OCI-LY7 (cell line): ENCODE results near the gene TMEM212. TPM values are rescaled to one million over a fixed set of nuclear protein-coding genes. Genes with fewer than 3 reads are reported as not detected.
"Not testable (repeated sequence)": the region's sequence is repeated elsewhere in the genome, so short reads cannot be mapped to it uniquely, and the experiment has no call there.

Experiments used
- BruUV-seq: library from RNA; stranded (reverse); fragments of 400-500 nt; replicated peaks from 2 replicates; lab custom pipeline; 2021; lab: Mats Ljungman, UMichigan
- CTCF ChIA-PET: fragments of 300-600 bp; sonication (Branson Sonifier 250); formaldehyde crosslinking; loops from one replicate; lab custom pipeline; 2022; ENCODE audit warnings: antibody characterized with exemption; ENCODE audit not compliant: unreplicated experiment; lab: Charles Lee
- POLR2A ChIA-PET: fragments of 300-600 bp; sonication (Branson Sonifier 250); formaldehyde crosslinking; loops from one replicate; lab custom pipeline; 2022; ENCODE audit warnings: antibody characterized with exemption; lab: Charles Lee
- DNase-seq: peaks from one replicate; pipeline ENCODE4 v3.0.0-alpha.2; 2015; ENCODE audit warnings: low spot score
- H2AFZ ChIP-seq: fragments of 200-600 bp; sonication (generic), shearing (Covaris generic); 2 replicates; pipeline ENCODE4 v1.6.1; 2014; ENCODE audit warnings: mild to moderate bottlenecking, antibody characterized with exemption, low read length, moderate library complexity
- H3K27ac ChIP-seq: fragments of 200-600 bp; sonication (generic); 2 replicates; pipeline ENCODE4 v1.5.1; 2014; ENCODE audit warnings: mixed run types, low read depth, mild to moderate bottlenecking, moderate library complexity, low read length, inconsistent platforms; ENCODE audit not compliant: poor library complexity, severe bottlenecking
- H3K36me3 ChIP-seq: fragments of 200-600 bp; sonication (generic); 2 replicates; pipeline ENCODE4 v1.6.1; 2014; ENCODE audit warnings: mild to moderate bottlenecking, antibody characterized with exemption, low read length, moderate library complexity, mixed read lengths; ENCODE audit not compliant: insufficient read depth
- H3K4me1 ChIP-seq: fragments of 200-600 bp; sonication (generic); 2 replicates; pipeline ENCODE4 v1.5.1; 2014; ENCODE audit warnings: mild to moderate bottlenecking, low read length; ENCODE audit not compliant: insufficient read depth, poor library complexity, severe bottlenecking
- H3K4me2 ChIP-seq: fragments of 200-600 bp; sonication (generic); 2 replicates; pipeline ENCODE4 v1.6.1; 2014; ENCODE audit warnings: mild to moderate bottlenecking, low read length
- H3K4me3 ChIP-seq: fragments of 200-600 bp; sonication (generic); 2 replicates; pipeline ENCODE4 v1.5.1; 2014; ENCODE audit warnings: mild to moderate bottlenecking, low read depth, low read length; ENCODE audit not compliant: poor library complexity, severe bottlenecking
- H3K79me2 ChIP-seq: fragments of 200-600 bp; sonication (generic); 2 replicates; pipeline ENCODE4 v1.6.1; 2016; ENCODE audit warnings: low read depth, mild to moderate bottlenecking, low read length, moderate library complexity, mixed read lengths; ENCODE audit not compliant: insufficient read depth
- H3K9me2 ChIP-seq: fragments of 200-600 bp; sonication (generic); 2 replicates; pipeline ENCODE4 v1.6.1; 2016; ENCODE audit warnings: mild to moderate bottlenecking, low read length, mixed read lengths; ENCODE audit not compliant: insufficient read depth
- H3K9me3 ChIP-seq: fragments of 200-600 bp; sonication (generic); 2 replicates; pipeline ENCODE4 v1.6.1; 2014; ENCODE audit warnings: mild to moderate bottlenecking, mixed run types, low read length, mixed read lengths
- H4K20me1 ChIP-seq: fragments of 200-600 bp; sonication (generic); 2 replicates; pipeline ENCODE4 v1.6.1; 2014; ENCODE audit warnings: mild to moderate bottlenecking, antibody characterized with exemption, low read length, moderate library complexity, mixed read lengths; ENCODE audit not compliant: insufficient read depth
- EZH2phosphoT487 ChIP-seq: fragments of 200-600 bp; sonication (generic); IDR thresholded peaks from 2 replicates; pipeline ENCODE4 v1.6.1; 2018; ENCODE audit warnings: low read depth, borderline replicate concordance, mild to moderate bottlenecking, mixed run types, antibody characterized with exemption, low read length, moderate library complexity, mixed read lengths
- intact Hi-C: fragments of 100-400 bp; cut with micrococcal nuclease; formaldehyde crosslinking; loops from one replicate; pipeline ENCODE4 v1.10.0; 2022; ENCODE audit not compliant: unreplicated experiment
- total RNA-seq, 2 experiments: library from RNA; depleted of rRNA in 1 of 2; stranded (reverse); fragments of >200 nt in 1 of 2; shearing (Covaris generic) in 1 of 2; gene quantifications; 2 replicates each; pipeline ENCODE4 v1.2.3, GENCODE V29; 2014 to 2022
- TF ChIP-seq, protein P1 (sequence below): fragments of 200-600 bp; sonication (generic); conservative IDR thresholded peaks from 2 replicates; pipeline ENCODE4 v1.5.1; 2014; ENCODE audit warnings: mild to moderate bottlenecking, antibody characterized with exemption, low read length, moderate library complexity, mixed read lengths

Gene TMEM212
- total RNA-seq, 2 experiments from 2014 or later: not detected

DNA sequence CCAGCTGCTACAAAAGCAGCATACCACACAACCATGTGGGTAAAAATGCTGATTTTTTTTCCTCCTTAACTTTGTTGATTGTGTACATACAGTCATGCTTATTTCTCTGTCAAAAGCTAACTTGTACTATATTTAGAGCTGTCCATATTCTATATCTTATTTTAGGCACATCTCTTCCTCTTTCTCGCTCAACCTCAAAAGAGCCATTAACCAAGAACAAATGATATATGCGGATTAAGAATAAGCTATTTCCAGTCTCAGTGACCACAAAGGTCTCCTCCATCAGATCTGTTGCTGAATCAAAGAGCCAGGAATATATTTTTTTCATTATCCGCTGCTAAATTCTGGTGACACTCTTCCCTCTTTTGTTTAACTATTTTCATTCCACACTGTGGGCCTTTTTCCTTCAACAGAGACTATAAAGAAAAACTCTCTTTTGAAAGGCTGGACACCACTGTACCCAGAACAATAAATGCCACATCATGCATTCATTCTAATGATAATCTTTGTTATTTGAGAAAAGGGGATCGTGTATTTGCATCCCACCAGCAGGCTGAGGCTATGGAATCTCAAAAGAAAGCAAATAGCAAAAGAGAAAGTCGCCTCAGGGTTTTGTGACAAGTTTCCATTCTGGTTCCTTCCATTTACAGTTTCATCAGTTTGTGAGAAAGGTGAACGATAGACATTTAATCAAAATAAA, 8.0 kb downstream of the TMEM212 start:
- no TSS peak for BruUV-seq
- POLR2A ChIA-PET: interaction anchor here (0.5 kb wide), 1 partner anchor 210 kb away, joined by 3 read pairs; no protein-coding TSS in a partner anchor
- CTCF ChIA-PET: no interaction called here

DNA sequence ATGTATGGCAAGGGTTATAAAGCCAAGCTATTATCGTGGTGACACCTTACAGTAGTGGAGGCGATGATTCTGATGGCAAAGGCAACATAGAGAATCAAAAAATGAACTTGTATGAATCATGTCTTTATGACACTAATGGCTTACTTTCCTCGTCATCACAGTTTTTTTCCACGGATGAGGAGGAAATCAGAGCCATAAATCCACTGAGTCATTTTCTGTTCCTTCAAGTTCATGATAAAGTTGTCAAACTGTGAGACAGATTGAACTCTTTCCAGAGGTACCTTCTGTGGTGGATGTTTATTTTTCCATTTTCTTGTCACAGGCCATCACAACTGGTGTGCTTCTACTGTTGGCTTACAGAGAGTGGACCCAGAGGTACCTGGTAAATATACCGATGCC, 8.5 kb downstream of the TMEM212 start:
- DNase-seq: no peak
- BruUV-seq: no TSS peak
- H3K4me3 ChIP-seq: no peak overlapping the region
- CTCF ChIA-PET: no interaction called here
- no peaks in the 10 kb centered on the region for H3K36me3 ChIP-seq
- H3K4me1 ChIP-seq: no peaks in the 10 kb centered on the region
- intact Hi-C loops: no loop called here
- no peak overlapping the region for H2AFZ ChIP-seq
- H3K79me2 ChIP-seq: no peaks in the 10 kb centered on the region
- no peak overlapping the region for H3K27ac ChIP-seq
- H3K4me2 ChIP-seq: no peak overlapping the region
- POLR2A ChIA-PET: interaction anchor here (0.9 kb wide), 1 partner anchor 144 kb away, joined by 3 read pairs; no protein-coding TSS in a partner anchor
- H3K9me3 ChIP-seq: peaks cover 18% of the 10 kb centered on the region
- H3K9me2 ChIP-seq: no peaks in the 10 kb centered on the region
- no peak for TF ChIP-seq EZH2phosphoT487
- TF ChIP-seq, protein P1, sequence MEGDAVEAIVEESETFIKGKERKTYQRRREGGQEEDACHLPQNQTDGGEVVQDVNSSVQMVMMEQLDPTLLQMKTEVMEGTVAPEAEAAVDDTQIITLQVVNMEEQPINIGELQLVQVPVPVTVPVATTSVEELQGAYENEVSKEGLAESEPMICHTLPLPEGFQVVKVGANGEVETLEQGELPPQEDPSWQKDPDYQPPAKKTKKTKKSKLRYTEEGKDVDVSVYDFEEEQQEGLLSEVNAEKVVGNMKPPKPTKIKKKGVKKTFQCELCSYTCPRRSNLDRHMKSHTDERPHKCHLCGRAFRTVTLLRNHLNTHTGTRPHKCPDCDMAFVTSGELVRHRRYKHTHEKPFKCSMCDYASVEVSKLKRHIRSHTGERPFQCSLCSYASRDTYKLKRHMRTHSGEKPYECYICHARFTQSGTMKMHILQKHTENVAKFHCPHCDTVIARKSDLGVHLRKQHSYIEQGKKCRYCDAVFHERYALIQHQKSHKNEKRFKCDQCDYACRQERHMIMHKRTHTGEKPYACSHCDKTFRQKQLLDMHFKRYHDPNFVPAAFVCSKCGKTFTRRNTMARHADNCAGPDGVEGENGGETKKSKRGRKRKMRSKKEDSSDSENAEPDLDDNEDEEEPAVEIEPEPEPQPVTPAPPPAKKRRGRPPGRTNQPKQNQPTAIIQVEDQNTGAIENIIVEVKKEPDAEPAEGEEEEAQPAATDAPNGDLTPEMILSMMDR: no peak
- no peaks in the 10 kb centered on the region for H4K20me1 ChIP-seq

More for the DNA sequence above, 8.0 kb downstream of the TMEM212 start:
- no peak for DNase-seq
- H2AFZ ChIP-seq: no peak overlapping the region
- no peak overlapping the region for H3K4me2 ChIP-seq
- intact Hi-C loops: no loop called here
- no peaks in the 10 kb centered on the region for H4K20me1 ChIP-seq
- no peaks in the 10 kb centered on the region for H3K4me1 ChIP-seq
- no peaks in the 10 kb centered on the region for H3K36me3 ChIP-seq
- no peak overlapping the region for H3K27ac ChIP-seq
- no peak overlapping the region for H3K4me3 ChIP-seq
- no peaks in the 10 kb centered on the region for H3K79me2 ChIP-seq
- no peak for TF ChIP-seq EZH2phosphoT487
- TF ChIP-seq, protein P1: no peak
- H3K9me3 ChIP-seq: peaks cover 17% of the 10 kb centered on the region
- no peaks in the 10 kb centered on the region for H3K9me2 ChIP-seq

GRCh38 chr3:171854649-171855305, 11.6 kb downstream of the TMEM212 start:
- no peak overlapping the region for H3K4me2 ChIP-seq
- H3K9me3 ChIP-seq: peaks cover 18% of the 10 kb centered on the region
- ChIA-PET CTCF (no interaction called here), POLR2A (interaction anchor here (0.6 kb wide), 1 partner anchor 67 kb away, joined by 3 read pairs; no protein-coding TSS in a partner anchor)
- H3K9me2 ChIP-seq: no peaks in the 10 kb centered on the region
- no peak for TF ChIP-seq EZH2phosphoT487
- TF ChIP-seq, protein P1: no peak
- no peak overlapping the region for H3K4me3 ChIP-seq
- H3K4me1 ChIP-seq: no peaks in the 10 kb centered on the region
- no TSS peak for BruUV-seq
- H4K20me1 ChIP-seq: no peaks in the 10 kb centered on the region
- H3K36me3 ChIP-seq: no peaks in the 10 kb centered on the region
- intact Hi-C loops: no loop called here
- H3K27ac ChIP-seq: no peak overlapping the region
- DNase-seq: peak; percentile 33
- H3K79me2 ChIP-seq: no peaks in the 10 kb centered on the region
- no peak overlapping the region for H2AFZ ChIP-seq

- H3K4me3 ChIP-seq, intact Hi-C loops, H3K27ac ChIP-seq, H2AFZ ChIP-seq, H3K4me1 ChIP-seq, CTCF ChIA-PET, H3K9me2 ChIP-seq, POLR2A ChIA-PET, DNase-seq, BruUV-seq, H3K79me2 ChIP-seq, H3K36me3 ChIP-seq, H4K20me1 ChIP-seq, H3K4me2 ChIP-seq: not testable (repeated sequence)
- peaks cover 18% of the 10 kb centered on the region for H3K9me3 ChIP-seq
Measured at GRCh38 chr3:171858770-171859169, 15.6 kb downstream of the TMEM212 start.
